HG02973 (cell line): ENCODE data around the gene DAG1.

ENCODE experiments used
- ATAC-seq: cut with Tn5 transposase; IDR thresholded peaks from one replicate; pipeline ENCODE4 v1.9.1; 2021; ENCODE audit warnings: moderate library complexity; ENCODE audit not compliant: unreplicated experiment

Gene DAG1

DNA sequence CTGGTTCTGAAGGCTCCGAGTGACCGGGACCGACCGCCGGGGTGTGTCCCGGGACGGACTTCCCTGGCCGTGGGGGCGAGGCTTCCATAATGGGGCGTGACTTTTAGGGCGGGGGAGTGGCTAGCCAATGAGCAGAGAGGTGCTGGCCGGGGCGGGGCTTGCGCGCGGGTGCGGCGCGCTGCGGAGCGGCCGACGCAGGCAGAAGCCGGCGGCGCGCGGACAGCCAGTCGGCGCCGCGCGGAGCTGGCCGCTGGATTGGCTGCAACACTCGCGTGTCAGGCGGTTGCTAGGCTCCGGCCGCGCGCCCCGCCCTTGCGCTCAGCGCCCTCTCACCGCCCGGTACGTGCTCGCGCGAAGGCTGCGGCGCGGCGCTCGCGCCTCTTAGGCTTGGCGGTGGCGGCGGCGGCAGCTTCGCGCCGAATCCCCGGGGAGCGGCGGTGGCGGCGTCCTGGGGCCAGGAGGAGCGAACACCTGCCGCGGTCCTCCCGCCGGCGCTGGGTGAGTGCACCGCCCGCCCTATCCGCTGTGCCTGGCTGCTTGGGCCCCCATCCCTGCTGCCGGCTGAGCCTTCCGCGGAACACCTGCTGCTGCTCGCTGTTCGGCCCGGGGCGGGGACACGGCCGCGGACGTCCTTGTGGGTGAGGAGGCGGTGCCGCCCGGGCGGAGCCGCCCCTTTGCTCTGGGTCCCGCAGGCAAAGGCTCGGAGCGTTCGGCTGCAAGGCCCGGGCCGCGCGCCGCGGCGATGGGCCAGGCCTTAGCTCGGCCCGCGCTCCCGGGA lies at the start of gene DAG1:
DAG1 (plus strand) TSS at position 332 of the 778 bp plus-strand sequence. CDS start 40,268 bp downstream, outside the sequence.
- ATAC-seq = peak; percentile 71

DNA sequence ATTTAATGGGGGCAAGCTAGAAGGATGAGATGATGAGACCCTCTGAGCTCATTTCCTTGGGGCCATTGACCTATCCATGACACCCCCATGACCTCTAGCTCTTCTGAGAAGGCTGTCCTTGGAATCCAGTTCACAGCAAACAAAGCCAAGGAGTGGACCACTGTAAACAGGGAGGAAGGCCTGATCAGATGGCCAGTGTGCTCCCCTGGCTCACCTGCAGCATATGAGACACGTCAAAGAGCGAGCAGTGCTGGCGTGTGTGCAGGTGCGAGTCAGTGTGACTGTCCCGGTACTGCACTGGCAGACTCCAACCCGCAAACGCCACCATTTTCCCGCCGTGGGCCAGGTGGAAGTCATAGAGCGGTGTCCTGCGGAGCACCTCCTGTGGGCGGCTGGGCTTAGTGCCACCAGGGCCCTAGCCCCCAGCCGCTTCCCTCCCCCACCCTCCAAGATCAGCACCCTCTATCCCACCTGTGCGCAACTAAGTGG lies 48.1 kb upstream of the DAG1 start:
- no peak for ATAC-seq

DNA sequence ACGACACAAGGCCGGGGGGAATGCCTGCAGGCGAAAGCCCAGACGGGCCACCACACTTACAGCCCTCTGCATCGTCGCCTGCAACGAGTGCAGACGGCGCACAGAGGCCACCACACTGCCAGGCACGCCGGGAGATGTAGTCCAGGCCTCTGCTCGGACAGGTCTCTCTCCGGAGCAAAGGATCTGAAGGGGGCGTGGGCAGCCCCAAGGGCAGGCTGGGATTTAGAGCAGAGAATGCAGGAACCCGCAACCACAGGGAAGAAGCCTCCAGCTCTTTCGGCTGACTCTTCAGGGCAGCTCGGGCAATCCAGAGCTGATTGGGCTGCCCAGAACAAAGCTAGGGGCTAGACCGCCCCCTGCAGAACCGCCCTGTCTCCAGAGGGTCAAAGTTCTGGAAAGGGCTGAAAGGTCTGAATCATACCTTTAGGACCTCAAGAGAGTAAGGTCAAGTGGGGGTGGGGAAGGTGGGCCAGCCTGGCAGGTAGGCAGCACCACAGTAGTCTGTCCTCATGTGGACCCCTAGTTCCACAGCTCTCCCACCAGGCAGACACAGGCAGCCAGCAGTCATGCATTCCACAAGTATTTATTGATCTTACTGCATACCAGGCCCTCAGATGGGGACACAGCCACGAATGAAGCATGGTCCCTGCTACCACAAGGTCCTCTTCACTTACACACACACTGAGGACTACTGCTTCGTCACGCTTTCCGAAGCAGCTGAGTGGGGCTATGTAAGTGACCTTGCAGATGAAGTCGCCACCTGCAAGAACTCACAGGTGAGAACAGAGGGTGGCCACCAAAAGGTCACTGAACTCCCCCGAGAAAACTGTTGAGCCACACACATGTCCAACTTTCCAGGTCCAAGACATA lies 47.5 kb upstream of the DAG1 start, which contains the start of gene AMT:
AMT (minus strand) TSS at position 95 of the 870 bp plus-strand sequence; CDS start at position 72, 23 bp downstream.
- ATAC-seq = no peak

DNA sequence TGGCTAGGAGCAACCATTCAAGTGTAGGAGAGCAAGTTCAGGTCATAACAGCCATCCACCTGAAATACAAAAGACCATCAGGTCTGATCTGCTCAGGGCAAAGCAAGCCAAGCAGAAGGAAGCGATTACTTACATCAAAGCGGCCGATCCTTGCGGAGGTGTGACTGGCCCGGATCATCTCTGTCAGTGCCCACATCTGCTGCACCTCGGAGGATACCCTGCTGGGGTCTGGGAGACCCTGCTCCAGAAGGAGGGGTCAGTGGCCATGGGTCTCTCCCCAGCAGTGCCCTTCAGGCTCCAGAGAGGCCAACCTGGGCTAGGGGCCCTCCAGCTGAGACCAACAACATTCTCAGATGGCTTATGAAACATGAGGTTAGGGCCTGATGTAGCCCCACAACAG lies 45.3 kb upstream of the DAG1 start:
- no peak for ATAC-seq

DNA sequence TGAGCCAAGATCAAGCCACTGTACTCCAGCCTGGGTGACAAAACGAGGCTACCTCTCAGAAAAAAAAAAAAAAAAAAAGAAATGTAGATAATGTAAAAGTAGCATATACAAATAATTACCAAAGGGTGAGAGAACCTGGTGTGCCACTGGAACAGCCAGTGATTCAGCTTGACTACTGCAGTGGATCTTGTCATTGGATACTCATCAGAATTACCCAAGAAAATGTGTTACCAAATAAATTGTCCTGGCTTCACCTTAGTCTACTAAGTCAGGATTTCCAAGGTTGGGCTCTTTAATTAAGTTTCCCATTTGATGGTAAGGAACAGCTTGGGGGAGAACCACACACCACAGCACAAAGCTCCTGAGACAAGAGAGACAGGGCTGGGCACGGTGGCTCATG lies 42.5 kb upstream of the DAG1 start:
- ATAC-seq = no peak

DNA sequence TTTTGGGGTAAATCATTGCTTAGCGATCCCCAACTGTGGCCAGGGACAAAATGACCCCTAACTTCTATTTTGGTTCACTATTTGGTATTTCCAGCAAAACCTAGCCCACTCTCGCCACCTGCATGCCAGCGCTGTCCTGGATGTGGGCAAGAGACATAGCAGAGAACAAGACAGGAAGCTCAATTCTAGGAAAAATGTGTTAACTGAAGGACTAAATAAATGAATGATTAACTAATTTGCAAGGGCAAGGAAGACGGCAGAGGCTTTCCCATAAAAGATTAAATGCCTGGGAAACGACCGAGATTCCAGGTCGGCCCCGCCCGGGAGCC lies 41.4 kb upstream of the DAG1 start:
- no peak for ATAC-seq

DNA sequence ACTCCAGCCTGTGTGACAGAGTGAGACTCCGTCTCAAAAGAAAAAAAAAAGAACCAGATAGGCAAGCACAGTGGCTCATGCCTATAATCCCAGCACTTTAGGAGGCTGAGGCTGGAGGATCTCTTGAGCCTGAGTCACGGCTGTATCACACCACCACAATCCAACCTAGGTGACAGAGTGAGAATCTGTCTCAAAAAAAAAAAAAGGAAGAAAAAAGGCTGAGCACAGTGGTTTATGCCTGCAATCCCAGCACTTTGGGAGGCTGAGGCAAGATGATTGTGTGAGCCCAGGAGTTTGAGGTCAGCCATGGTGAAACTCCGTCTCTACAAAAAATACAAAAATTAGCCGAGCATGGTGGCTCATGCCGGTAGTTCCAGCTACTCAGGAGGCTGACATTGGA lies 35.3 kb upstream of the DAG1 start:
- ATAC-seq = no peak

DNA sequence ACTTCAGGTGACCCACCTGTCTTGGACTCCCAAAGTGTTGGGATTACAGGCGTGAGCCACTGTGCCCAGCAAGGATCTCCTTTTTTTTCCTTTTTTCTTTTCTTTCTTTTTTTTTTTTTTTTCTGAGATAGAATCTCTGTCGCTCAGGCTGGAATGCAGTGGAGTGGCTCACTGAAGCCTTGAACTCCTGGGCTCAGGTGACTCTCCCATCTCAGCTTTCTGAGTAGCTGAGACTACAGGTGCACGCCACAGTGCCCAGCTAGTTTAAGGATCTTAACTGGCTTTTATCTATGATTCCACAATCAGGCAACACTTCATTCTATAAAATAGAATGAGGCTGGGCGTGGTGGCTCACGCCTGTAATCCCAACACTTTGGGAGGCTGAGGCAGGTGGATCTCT lies 24.7 kb upstream of the DAG1 start:
- ATAC-seq = no peak

DNA sequence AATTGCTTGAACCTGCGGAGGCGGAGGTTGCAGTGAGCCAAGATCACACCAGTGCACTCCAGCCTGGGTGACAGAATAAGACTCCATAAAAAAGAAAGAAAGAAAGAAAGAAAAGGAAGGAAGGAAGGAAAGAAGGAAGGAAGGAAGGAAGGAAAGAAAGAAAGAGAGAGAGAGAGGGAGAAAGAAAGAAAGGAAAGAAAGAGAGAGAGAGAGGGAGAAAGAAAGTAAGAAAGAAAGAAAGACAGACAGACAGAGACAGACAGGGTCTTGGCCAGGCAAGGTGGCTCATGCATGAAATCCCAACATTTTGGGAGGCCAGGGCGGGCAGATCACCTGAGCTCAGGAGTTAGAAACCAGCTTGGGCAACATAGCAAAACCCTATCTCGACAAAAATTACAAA lies 16.4 kb upstream of the DAG1 start:
- ATAC-seq = no peak

DNA sequence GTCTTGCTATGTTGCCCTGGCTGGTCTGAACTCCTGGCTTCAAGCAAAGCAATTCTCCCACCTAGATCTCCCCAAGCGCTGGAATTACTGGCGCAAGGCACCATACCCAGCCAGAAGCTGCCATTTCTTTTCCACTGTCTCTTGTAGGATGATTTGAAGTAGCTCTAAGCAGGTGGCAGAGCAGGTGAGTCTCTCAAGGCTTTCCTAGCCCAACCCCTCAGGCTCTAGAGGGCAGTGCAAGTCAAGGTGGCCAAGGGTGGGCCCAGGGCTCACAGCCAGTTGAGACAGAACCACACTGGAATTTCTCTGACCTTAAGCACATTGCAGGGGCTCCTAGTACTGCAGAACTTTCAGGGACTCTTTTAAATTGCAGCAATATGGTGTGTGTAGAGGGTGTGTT lies 15.6 kb upstream of the DAG1 start:
- ATAC-seq = no peak

DNA sequence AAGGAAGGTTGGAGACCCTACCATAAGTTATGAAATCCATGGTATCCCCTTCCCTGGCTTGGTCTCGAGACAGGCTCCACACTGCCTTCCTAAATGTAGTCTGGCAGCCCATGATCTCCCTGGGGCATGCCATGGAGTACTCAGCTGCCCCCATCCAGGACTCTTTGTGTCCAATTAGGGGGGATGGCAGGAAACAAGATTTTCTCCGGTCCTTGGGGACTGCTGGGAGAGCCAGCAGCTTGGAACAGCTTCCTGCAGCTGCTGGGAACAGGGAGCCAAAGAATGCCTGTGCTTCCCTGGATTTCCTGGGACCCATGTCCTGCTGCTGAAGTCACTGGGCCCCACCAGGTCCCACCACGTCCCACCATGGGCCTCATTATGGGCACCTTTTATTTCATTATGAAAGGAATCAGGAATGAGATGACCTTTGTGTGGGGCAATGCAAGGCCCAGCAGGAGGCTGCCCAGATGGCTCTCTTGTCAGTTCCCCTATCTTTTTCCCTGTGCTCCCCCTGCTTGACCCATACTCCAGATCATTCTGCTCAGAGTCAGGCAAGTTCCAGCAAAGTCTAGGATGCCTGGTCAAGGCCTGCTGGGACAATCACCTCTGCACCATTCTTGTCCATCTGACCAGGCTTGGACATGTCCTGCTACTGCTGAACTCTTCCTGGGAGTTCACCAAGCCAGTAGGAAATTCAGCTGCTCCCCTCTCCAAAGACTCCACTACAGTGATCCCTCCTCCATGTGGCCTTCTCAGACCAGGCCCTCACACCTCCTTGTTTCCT lies 15.0 kb upstream of the DAG1 start:
- ATAC-seq = no peak

DNA sequence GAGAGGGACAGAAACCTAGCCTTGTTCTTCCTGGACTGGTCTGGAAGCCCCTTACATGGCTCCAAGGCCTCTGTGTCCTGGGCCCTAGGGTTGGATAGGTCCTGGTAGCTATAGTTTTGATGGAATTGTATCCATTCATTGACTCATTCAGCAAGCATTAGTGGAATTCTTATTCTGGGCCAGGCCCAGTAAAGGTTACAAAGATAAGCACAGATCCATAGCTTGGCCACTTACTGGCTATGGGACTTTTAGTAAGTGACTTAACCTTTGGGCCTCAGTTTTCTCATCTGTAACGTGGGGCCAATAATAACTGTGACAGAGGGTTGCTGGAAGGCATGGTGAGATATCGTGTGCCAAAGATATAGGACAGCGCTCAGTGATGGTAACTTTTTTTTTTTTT lies 13.6 kb upstream of the DAG1 start:
- ATAC-seq = no peak

DNA sequence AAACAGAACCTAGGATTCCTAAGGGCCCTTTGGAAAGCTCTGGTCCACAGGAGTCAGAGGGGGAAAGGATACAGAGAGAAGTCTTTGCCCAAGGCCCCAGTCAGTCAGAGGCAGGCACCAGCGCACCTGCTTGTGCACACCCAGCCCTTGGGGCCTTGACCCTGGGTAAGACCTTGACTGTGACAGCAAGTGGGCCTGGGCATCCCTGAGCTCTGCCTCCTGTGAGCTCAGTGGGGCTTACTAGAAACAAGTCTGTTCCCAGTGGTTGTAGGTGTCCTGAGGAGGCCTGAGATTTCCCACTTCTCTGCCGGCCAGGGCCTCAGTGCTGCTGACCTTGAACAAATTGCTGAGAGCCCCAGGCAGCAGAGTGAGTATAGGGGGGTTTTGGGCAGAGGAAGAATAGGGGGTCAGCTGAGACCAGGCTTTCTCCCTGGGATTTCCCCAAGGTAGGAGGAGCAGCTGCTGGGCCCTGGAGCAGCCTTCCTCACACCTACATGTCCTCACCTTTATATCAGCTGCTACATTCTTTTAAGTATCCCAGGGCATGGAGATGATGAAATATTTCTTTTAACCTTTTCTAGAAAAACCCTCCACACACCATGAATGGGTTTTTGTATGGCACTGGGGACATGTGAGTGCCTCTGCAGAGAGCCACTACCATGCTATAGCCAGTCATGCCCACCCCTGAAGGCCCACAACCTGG lies 9.7 kb upstream of the DAG1 start:
- no peak for ATAC-seq

DNA sequence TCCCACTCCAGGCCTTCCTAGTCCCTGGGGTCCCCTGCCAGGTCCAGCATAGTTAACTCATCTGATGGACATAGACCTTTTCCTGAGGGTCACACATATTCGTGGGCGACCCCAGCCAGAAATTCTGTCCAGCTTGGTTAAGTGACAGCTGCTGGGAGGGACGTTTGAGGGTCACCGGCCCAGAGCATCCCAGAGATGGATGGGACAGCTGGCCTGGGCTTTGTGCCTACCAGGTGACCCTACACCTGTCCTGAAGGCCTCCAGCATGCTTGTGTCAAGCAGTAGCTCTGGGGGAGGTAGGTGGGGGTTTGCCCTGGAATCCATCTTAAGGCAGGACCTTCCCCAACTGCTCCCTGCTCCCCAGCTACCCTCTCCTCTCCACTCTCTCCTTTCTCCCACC lies 9.1 kb upstream of the DAG1 start:
- ATAC-seq = no peak

DNA sequence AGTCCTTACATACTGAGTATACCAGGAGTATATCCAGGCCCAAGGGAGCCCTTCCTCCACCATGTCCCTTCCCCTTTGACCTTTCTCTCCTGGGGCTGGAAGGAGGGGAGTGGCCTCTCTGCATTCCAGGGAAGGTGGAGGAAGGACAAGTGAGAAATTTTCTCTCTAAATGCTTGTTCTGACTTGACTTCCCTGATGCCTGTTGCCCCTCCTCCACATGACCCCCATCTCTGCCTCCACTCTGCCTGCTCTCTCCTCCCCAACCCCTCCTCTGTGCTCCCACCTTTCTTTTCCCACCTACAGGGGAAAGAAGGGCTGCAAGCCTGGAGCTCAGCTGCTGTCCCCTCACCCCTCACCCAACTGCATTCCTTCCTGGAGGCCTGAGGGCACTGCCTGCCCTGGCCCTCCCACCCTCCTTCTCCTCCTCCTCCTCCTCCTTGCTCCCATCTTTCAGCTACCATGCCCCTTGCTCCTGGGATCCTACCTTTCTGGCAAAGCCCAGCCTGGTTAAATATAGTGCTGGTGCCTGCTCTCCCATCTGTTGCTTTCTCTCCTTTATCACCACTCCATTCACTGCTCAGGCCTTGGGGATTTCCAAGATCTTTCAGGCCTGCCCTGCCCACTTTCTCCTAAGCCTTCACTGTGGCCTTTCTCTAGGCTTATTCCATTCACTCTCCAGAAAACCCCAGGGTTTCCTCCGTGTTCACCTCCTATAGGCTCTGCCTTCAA lies 8.5 kb upstream of the DAG1 start:
- ATAC-seq = no peak

DNA sequence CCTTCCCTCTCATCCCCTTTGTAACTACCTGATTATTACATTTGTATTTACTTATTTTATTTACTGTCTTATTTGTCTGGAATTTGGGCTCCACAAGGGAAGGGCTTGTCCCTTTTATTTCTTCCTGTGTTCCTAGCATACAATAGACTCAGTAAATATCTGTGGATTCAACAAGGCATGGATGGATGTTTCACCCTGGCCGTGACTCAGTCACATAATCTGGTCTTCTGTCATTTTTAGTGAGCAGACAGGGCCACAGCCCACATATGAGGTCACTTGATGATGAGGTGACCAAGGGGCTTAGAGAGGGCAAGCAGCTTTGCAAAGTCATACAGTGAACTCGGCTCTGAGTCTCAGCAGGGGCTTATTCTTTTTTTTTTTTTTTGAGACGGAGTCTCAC lies 7.8 kb upstream of the DAG1 start:
- no peak for ATAC-seq

DNA sequence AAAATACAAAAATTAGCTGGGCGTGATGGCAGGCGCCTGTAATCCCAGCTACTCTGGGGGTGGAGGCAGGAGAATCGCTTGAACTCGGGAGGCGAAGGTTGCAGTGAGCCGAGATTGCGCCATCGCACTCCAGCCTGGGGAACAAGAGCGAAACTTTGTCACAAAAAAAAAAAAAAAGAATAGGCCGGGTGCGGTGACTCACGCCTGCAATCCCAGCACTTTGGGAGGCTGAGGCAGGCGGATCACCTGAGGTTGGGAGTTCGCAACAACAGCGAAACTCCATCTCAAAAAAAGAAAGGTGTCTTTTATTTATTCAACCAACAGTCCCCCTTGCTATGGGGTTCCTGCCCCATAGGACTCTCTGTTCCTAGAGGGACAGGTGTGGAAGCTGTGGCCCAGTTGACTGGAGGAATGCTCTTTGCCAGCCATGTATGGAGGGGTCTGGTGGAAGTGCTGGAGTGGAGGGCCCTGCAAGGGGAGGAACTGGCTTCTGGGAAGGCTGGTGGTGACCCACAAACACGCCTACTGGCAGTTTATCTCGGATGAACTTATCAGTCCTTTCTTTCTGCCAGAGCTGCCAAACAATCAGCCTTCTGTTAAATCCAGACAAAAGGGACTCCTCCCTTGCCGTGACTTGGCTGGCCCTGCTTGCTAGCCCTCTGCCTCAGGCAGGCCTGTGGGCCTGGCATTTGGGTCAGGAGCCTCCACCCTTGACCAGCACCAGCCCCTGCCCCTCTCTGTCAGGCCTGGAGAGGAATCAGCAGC lies 4.6 kb upstream of the DAG1 start:
- no peak for ATAC-seq

DNA sequence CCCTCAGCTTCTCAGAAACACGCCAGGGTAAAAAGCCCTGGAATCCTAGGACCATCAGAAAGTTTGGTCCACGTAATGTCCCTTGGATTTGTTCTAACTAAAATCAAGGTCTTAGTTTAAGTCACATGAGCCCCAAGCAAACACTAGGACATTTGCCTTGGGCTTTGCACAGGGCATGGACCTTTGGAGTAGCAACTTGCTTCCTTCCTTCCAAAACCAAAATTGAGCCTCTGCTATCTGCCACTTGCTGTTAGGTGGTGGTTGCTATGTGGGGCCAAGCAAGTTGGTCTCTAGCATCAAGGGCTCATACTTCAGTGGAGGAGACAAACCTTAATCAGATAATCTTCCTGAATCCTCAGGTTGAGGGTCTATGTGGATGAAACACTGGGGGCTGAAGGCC lies 4.0 kb upstream of the DAG1 start:
- no peak for ATAC-seq
